Psoas muscle (tissue), 8 donors: ENCODE measurements around the gene SELENOV. TPM values are rescaled to one million over a fixed set of nuclear protein-coding genes. Genes with fewer than 3 reads are reported as not detected.
A peak's percentile ranks its signal among the peaks of the same experiment; 100 is the strongest.

Source experiments
- ATAC-seq, 4 donors: fragments of 200-7000 bp; cut with Tn5 transposase; one replicate each; pipeline ENCODE4 v1.9.1; 2020; ENCODE audit warnings: moderate library complexity in 3 of 4, mild to moderate bottlenecking in 2 of 4
- DNase-seq, 2 donors: peaks; one replicate each; pipeline ENCODE4 v3.0.0-alpha.2; 2020
- H3K27ac ChIP-seq: fragments of 200-600 bp; one replicate; pipeline ENCODE4 v1.8.0; 2022
- H3K27me3 ChIP-seq, 3 donors: fragments of 200-600 bp in 1 of 3; one replicate each; pipeline versions ENCODE4 v1.6.1 to v1.8.0; 2013 to 2022; ENCODE audit warnings: low read length in 2 of 3, mild to moderate bottlenecking in 2 of 3, moderate library complexity in 1 of 3; ENCODE audit not compliant: insufficient read depth in 3 of 3
- H3K36me3 ChIP-seq, 2 donors: fragments of 200-600 bp in 1 of 2; one replicate each; pipeline versions ENCODE4 v1.6.1 to v1.8.0; 2013 to 2022; ENCODE audit warnings: low read depth in 1 of 2, mild to moderate bottlenecking in 1 of 2, moderate library complexity in 1 of 2; ENCODE audit not compliant: insufficient read depth in 1 of 2
- H3K4me1 ChIP-seq: fragments of 200-600 bp; one replicate; pipeline ENCODE4 v1.8.0; 2022
- H3K4me3 ChIP-seq: fragments of 200-600 bp; one replicate; pipeline ENCODE4 v1.8.0; 2022; ENCODE audit warnings: mild to moderate bottlenecking
- H3K9me3 ChIP-seq: fragments of 200-600 bp; one replicate; pipeline ENCODE4 v1.8.0; 2022
- WGBS, 3 donors: extraction: QIAGEN DNeasy Blood & Tissue Kit; methylation state at CpG; one replicate each; pipeline versions ENCODE4 v1.1.6 to v1.1.7; 2013; 5-methylcytosine and 5-hydroxymethylcytosine counted together
- intact Hi-C, 2 donors: fragments of 100-400 bp; cut with DNase I; formaldehyde crosslinking; loops; one replicate each; pipeline versions ENCODE4 v1.11.0 to v1.14.2; 2022
- long read RNA-seq, 2 donors: library from polyadenylated mRNA; unstranded; transcript quantifications; one replicate each; pipeline ENCODE4 v2.0.0, GENCODE V29; 2021
- polyA plus RNA-seq, 3 donors: library from polyadenylated mRNA; stranded (reverse); fragments of 200-250 nt; gene quantifications; one replicate each; pipeline ENCODE4 v1.2.3, GENCODE V29; 2013
- total RNA-seq, 4 donors: library from RNA; stranded (reverse); fragmentation: NEBNext Ultra II Directional in 2 of 4; extraction: Animal tissue kit (Norgen Biotek cat#: 25700) in 2 of 4; gene quantifications; one replicate each; pipeline versions ENCODE4 v1.2.1 to v1.2.4, GENCODE V29; 2021 to 2023
- TF ChIP-seq, protein P1 (sequence below): fragments of 200-600 bp; IDR thresholded peaks from one replicate; pipeline ENCODE4 v1.8.0; 2022; ENCODE audit warnings: antibody characterized with exemption
- donor health status: healthy with polysubstance abuse.
- donor health status: DM: no; HTN: no; CAD: no; lungs with moderate emphysema.
- donor health status: Bipolar disorder and iron deficiency.
- donor health status: healthy.
- donor health status: DM: yes; HTN: yes; CAD: no.
- donor health status: DM: no; HTN: no; CAD: no.
- donor health status: DM: no; HTN: no; CAD: no.
- donor health status: DM: yes; HTN: yes; CAD: no.

SELENOV gene, protein sequence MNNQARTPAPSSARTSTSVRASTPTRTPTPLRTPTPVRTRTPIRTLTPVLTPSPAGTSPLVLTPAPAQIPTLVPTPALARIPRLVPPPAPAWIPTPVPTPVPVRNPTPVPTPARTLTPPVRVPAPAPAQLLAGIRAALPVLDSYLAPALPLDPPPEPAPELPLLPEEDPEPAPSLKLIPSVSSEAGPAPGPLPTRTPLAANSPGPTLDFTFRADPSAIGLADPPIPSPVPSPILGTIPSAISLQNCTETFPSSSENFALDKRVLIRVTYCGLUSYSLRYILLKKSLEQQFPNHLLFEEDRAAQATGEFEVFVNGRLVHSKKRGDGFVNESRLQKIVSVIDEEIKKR
- total RNA-seq (not detected), polyA plus RNA-seq (not detected)
- long read RNA-seq, donor 1: 0 reads
- long read RNA-seq, donor 2: 0 reads

DNA sequence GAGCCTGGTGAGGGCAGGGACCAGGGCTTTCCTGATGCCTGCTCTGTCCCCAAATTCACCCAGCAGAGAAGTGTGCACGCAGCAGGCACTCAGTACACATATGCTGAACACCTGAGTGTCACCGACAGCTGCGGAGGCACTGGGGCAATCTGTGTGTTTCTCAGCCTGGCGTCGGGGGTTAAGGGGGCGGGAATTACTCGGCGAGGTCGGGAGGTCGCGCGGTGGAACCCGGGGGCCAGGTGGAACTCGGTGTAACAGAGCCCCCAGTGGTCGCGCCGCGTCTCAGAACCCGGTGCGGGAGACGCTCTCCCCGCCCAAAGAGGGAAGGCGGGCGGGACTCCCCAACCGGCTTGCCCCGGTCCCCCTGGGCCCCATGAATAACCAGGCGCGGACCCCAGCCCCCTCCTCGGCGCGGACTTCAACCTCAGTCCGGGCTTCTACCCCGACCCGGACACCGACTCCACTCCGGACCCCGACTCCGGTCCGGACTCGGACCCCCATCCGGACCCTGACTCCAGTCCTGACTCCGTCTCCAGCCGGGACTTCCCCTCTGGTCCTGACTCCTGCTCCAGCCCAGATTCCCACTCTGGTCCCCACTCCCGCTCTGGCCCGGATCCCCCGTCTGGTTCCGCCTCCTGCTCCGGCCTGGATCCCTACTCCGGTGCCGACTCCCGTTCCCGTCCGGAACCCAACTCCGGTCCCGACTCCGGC is at the start of gene SELENOV:
SELENOV (plus strand) TSS at position 300 of the 711 bp plus-strand sequence; CDS start at position 374, 74 bp downstream.
- H3K27me3 ChIP-seq: peaks cover 0 to 78% (median 33%) of the 10 kb centered on the region in 3 donors
- 1 to 2% (median 1%) methylated on average over 51 to 56 of the region's 56 CpGs for WGBS, 3 donors
- peaks cover 9% of the 10 kb centered on the region for H3K4me1 ChIP-seq
- intact Hi-C loops: no loop called here
- no peaks in the 10 kb centered on the region for H3K36me3 ChIP-seq
- TF ChIP-seq, protein P1, sequence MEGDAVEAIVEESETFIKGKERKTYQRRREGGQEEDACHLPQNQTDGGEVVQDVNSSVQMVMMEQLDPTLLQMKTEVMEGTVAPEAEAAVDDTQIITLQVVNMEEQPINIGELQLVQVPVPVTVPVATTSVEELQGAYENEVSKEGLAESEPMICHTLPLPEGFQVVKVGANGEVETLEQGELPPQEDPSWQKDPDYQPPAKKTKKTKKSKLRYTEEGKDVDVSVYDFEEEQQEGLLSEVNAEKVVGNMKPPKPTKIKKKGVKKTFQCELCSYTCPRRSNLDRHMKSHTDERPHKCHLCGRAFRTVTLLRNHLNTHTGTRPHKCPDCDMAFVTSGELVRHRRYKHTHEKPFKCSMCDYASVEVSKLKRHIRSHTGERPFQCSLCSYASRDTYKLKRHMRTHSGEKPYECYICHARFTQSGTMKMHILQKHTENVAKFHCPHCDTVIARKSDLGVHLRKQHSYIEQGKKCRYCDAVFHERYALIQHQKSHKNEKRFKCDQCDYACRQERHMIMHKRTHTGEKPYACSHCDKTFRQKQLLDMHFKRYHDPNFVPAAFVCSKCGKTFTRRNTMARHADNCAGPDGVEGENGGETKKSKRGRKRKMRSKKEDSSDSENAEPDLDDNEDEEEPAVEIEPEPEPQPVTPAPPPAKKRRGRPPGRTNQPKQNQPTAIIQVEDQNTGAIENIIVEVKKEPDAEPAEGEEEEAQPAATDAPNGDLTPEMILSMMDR: no peak
- no peaks in the 10 kb centered on the region for H3K9me3 ChIP-seq
- DNase-seq (no peak), ATAC-seq (peak in 1 of 4 donors; percentile 27)
- H3K27ac ChIP-seq: no peak within 1 kb of the TSS
- H3K4me3 ChIP-seq: peak within 1 kb of the TSS; percentile 42

DNA sequence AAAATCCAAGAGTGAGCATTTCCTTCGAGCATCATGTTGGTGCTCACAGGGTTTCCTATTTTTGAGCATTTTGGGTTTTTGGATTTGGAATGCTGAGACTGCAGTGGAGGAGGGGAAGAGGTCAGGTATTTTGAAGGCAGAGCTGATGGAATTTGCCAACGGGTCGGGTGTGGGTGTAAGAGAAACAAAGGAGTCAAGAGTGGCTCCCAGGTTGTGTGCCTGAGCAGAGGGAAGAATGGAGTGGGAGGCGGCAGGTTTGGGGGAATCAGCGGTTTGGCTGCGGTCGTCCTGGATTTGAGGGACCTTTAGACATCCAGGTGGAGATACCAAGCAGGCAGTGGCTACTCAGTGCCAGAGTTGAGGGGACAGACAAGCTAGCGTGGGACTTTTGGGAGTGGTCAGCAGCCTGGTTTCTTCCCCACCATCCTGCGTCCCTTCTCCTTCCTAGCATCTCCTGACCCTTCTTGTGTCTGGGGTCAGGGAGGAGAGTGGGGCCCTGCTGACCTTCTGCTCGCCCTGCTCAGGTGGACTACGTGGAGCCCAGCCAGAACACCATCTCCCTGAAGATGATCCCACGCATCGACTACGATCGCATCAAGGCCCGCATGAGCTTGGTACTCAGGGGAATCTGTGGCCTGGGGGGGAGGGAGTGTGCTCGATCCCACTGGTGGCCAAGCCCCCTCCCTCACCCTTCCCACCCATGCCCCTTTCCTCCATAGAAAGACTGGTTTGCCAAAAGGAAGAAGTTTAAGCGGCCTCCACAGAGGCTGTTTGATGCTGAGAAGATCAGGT is 48.8 kb upstream of the SELENOV start:
- intact Hi-C loops: no loop called here

DNA sequence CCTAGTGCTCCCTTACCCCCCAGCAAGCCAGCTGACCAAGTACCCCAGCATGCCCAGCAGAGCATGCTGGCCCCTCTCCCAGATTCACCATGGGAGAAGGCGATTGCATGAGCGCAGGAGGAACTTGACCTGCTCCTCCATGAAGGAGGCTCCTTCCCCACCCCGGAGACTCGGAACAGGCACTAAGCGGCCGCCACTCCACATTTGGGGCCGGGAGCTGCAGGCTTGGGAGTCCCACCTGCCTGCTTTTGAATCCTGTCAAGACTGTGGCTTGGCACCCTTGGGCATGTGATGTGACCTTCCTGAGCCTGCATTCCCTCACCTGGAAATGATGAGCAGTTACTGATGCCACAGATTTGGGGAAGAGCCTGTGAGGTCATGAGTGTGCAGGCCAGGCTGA is 47.0 kb upstream of the SELENOV start:
- ATAC-seq (no peak), DNase-seq (peak in 1 of 2 donors; percentile 22)
- Histone ChIP-seq H3K27ac (no peak overlapping the region), H3K4me1 (no peaks in the 10 kb centered on the region), H3K36me3 (peaks cover 19 to 99% of the 10 kb centered on the region in 2 donors), H3K9me3 (no peaks in the 10 kb centered on the region), H3K27me3 (no peaks in the 10 kb centered on the region), H3K4me3 (no peak overlapping the region)
- WGBS, 3 donors: 90 to 95% (median 91%) methylated on average over 7 of the region's 7 CpGs
- TF ChIP-seq, protein P1: no peak
- intact Hi-C loops: no loop called here

More for the DNA sequence above, 48.8 kb upstream of the SELENOV start:
- DNase-seq (no peak), ATAC-seq (no peak)
- 93 to 97% (median 94%) methylated on average over 17 to 18 of the region's 18 CpGs for WGBS, 3 donors
- Histone ChIP-seq H3K27me3 (no peaks in the 10 kb centered on the region), H3K36me3 (peaks cover 12 to 97% of the 10 kb centered on the region in 2 donors), H3K4me1 (no peaks in the 10 kb centered on the region), H3K27ac (no peak overlapping the region), H3K9me3 (no peaks in the 10 kb centered on the region), H3K4me3 (no peak overlapping the region)
- TF ChIP-seq, protein P1: no peak

DNA sequence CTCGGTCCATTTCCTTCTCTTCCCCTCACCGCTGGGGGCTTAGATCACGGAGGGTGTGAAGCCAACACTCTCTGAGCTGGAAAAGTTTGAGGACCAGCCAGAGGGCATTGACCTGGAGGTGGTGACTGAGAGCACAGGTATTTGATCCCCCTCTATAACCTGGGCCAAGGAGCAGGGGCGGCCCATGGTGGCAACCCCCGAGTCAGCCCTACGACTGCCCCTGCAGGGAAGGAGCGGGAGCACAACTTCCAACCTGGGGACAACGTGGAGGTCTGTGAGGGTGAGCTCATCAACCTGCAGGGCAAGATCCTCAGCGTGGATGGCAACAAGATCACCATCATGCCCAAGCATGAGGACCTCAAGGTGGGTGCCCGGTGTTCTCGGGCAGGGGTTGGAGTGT is 45.9 kb upstream of the SELENOV start:
- Histone ChIP-seq H3K4me1 (no peaks in the 10 kb centered on the region), H3K27me3 (no peaks in the 10 kb centered on the region), H3K4me3 (no peak overlapping the region), H3K9me3 (no peaks in the 10 kb centered on the region), H3K36me3 (peaks cover 20 to 100% of the 10 kb centered on the region in 2 donors), H3K27ac (no peak overlapping the region)
- DNase-seq (peak in 1 of 2 donors; percentile 34), ATAC-seq (no peak)
- 91 to 92% (median 91%) methylated on average over 11 of the region's 11 CpGs for WGBS, 3 donors
- intact Hi-C loops: no loop called here
- TF ChIP-seq, protein P1: no peak
